Thyroid gland (tissue), 4 donors: ENCODE results near the gene OPN1LW.

Experiments used
- CTCF ChIP-seq, 6 experiments: fragments of 200-600 bp in 3 of 6; fragments of 450-650 bp in 3 of 6; sonication (generic) in 3 of 6; IDR thresholded peaks; one replicate each; pipeline ENCODE4 v1.5.1; 2016 to 2019; ENCODE audit warnings: antibody characterized with exemption in 6 of 6, mild to moderate bottlenecking in 2 of 6, inconsistent platforms in 1 of 6, moderate library complexity in 1 of 6
- POLR2A ChIP-seq, 2 donors: fragments of 450-650 bp; IDR thresholded peaks; one replicate each; pipeline ENCODE4 v1.6.1; 2017; ENCODE audit warnings: antibody characterized with exemption in 2 of 2, mild to moderate bottlenecking in 2 of 2, moderate library complexity in 1 of 2

DNA sequence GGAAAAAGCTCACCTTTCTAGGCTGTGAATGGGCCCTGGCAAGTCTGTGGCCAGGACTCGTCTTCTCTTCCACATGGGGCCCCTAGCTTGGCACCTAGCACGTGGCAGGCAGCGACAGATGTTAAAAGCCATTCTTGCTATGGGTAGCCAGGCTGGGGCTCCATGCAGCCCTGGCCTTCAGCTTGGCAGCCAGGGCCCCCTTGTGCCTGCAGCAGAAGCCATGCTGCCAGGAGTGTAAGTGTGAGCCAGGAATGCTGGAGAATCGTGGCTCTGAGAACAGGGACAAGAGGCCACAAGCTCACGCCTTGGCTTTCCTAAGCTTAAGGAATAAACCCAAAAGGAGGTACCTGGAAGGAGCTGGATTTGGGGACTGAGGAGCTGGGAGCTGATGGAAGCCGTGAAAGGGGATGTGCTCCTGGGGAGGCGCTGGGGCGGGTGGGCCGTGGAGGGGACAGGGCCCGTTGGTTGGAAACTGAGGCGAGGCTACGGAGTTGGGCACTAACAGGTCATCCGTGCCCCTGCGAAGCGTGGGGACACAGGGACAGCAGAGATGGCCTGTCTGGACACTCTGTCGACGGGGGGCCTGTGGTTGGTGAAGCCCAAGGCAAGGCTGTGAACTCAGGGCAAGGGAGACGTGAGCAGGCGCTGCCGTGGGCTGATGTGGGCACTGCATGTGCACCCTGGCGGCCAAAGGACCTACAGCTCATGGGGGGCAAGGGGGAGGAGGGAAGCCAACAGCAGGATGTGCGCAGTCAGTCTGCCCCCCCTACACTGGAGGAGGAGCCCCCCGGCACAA, 895 bp upstream of the OPN1LW start:
- TF ChIP-seq CTCF (IDR thresholded peaks at IDR 0.05), result no peak
- no peak for TF ChIP-seq POLR2A (IDR thresholded peaks at IDR 0.05)
